GM18507 (cell line): Measurements from ENCODE around the gene TMEM87A.

Experiments used
- DNase-seq: peaks from one replicate; pipeline ENCODE4 v3.0.0; 2011; ENCODE audit warnings: low read depth; ENCODE audit not compliant: insufficient read length; ENCODE audit errors: extremely low spot score
- FAIRE-seq: peaks from 2 replicates; lab custom pipeline; 2011; peaks lifted over from hg19 to GRCh38; lab: Jason Lieb, UNC

Gene TMEM87A

DNA sequence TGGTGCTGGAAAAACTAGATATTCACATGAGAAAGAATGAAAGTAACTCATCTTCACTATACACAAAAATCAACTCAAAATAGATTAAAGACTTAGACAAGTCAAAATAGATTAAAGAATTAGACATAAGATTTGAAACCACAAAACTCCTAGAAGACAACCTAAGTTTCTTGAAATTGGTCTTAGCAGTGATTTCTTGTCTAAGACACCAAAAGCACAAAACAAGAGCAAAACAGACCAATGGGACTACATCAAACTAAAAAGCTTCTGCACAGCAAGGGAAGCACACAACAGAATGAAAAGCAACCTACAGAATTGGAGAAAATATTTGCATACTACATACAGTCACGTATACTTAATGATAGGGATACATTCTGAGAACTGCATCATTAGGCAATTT, 58.6 kb downstream of the TMEM87A start:
- no peak for FAIRE-seq
- DNase-seq = no peak

DNA sequence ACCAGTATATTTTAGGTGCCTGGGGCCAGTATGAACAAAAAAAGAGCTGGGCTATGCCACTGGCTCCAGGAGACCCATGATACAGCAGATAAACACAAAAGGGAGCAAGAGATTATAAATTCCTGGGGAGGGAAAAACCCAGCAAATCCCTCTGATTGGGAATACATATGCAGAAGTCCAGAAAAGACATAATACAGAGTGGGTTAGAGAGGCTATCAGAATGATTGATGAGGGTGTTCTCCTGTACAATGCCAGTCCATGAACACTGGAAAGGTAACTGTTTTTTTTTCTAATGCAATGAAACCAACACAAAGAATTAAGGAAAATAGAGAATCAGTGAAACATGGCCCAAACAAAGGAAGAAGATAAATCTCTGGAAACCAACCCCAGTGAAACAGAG, 59.7 kb downstream of the TMEM87A start:
- DNase-seq (no peak), FAIRE-seq (no peak)

- DNase-seq (no peak), FAIRE-seq (no peak)
Observed at GRCh38 chr15:42210696-42211095, 62.5 kb downstream of the TMEM87A start.

GRCh38 chr15:42207674-42208579, 65.3 kb downstream of the TMEM87A start, which contains the start of gene VPS39:
VPS39 (minus strand) TSS chr15:42208304; CDS start chr15:42208153, 151 bp downstream.
- FAIRE-seq (peak; percentile 94), DNase-seq (peak; percentile 73)

DNA sequence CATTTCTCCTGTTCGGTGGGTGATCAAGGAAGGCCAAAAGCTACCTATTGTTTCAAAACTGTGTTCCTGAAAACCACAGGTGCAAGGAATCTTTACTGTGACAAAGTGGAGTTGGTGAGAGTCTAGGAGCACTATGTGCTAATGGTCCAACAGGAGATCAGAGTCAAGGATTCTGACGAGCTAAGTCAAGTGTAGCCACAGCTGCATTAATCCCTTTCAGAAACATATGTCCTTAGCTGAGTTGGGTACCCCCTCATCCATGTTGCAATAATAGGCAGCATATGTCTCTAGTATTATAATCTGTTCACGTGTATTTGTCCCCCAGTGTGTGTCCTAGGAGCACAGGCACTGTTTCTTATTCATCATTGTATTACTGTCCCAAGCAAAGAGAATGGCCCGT, 66.8 kb downstream of the TMEM87A start:
- FAIRE-seq = no peak
- DNase-seq = no peak

- DNase-seq = no peak
- no peak for FAIRE-seq
Observed at GRCh38 chr15:42203891-42204290, 69.3 kb downstream of the TMEM87A start.

DNA sequence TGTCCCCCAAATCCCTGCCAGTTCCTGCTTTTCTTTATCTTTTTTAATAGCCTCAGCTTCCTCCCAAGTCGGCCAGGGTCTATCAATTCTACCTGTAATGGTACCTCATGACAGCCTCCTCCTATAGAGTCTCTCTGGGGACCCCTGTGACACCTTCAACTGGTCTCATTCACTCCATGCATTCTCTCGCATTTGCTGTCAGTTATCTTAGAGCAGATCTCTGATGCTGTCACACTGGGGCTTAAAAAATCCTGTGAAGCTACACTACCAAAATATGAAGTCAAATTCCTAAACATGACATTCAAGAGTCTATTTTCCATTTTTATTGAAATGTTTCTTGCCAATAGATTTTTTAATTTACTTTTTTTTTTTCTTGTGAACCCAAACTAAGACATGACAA, 70.6 kb downstream of the TMEM87A start:
- no peak for DNase-seq
- no peak for FAIRE-seq

- FAIRE-seq (no peak), DNase-seq (no peak)
Observed at GRCh38 chr15:42201801-42202200, 71.4 kb downstream of the TMEM87A start.

- no peak for DNase-seq
Observed at GRCh38 chr15:42199126-42199525, 74.1 kb downstream of the TMEM87A start.

DNA sequence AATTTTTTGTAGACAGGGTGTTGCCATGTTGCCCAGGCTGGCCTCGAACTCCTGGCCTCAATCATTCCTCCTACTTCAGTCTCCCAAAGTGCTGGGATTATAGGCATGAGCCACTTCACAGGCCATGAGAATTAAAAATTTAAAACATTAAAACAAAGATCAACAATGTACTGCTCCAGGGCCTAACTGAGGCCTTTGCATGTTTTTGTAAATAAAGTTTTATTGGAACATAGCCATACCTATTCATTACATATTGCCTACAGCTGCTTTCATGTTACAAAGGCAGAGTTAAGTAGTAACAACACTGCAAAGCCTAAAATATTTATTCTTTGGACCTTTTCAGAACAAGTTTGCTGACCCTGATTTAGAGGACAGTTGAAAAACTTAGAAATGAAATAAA, 74.7 kb downstream of the TMEM87A start:
- DNase-seq = no peak
- FAIRE-seq = no peak

More at GRCh38 chr15:42199126-42199525, 74.1 kb downstream of the TMEM87A start:
- FAIRE-seq = no peak

- DNase-seq = no peak
- FAIRE-seq = no peak
Observed at GRCh38 chr15:42194513-42194912, 78.7 kb downstream of the TMEM87A start.

GRCh38 chr15:42193383-42193782, 79.8 kb downstream of the TMEM87A start:
- no peak for DNase-seq
- no peak for FAIRE-seq

DNA sequence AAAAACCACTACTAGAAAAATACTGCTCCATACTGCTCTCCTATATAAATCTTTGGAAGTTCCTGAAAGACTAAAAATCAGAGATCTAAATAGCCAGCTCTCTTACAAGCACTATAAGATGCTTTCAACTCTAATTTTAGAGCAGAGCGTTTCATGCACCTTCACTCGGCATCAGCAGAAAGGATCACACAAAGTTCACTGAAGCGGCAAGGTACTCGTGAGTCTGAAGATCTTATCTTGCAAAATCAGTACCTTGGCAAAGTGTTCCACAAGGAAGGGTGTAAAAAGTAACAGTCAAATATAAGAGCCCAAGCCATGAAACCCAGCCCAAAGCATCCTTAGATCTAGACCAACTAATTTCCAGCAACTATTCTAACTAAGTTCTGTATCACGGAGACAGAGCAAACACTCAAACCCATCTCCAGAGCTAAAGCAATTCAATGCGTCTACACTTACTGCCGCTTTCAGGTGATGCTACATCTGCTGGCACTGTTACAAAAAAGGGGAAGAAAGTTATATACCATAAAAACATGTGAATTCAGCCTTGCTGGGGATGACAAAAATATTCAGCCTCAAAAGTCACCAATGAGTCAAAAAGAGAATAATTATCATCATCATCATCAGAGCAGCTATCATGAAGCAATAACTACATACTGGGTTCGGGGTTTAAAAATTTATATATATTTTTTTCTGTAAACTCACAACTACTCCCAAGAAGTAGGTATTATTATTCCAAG, 81.5 kb downstream of the TMEM87A start:
- FAIRE-seq = no peak
- no peak for DNase-seq

GRCh38 chr15:42190370-42190769, 82.9 kb downstream of the TMEM87A start:
- DNase-seq (no peak), FAIRE-seq (no peak)

GRCh38 chr15:42185801-42186200, 87.4 kb downstream of the TMEM87A start:
- no peak for FAIRE-seq

DNA sequence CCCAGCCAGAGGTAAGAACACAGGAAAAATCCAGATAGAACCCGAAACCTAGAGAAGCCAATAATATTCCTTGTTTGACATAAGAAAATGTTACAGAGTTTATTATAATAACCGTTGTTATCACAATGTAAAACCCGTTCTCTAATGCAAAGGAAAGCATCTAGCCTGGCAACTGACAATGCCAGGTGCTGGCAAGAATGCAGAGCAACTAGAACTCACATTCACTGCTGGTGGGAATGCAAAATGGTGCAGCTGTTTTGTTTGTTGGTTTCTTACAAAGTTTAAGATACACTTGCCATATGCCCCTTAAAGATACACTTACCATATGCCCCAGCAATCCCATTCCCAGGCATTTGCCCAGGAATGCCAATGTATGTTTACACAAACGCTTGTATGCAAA, 88.5 kb downstream of the TMEM87A start:
- FAIRE-seq (no peak), DNase-seq (no peak)

More at GRCh38 chr15:42185801-42186200, 87.4 kb downstream of the TMEM87A start:
- no peak for DNase-seq

DNA sequence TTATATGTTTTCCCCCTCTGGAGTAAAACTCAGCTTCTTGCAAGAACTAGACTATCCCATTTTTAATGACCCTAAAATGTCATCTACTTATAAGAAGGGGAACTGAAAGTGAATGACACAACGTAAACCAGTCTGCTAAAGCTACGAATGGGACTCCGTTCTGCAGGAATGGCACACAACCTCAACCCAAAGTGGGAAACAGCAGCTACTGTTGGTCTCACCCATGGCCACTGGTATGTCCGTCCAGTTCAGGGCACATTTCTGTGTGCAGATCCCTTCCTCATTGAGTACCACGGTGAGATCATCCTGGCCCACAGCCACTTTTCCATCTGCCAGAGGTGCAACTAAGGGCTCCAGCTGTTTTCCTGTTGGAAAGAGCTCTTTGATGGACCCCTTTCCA, 88.9 kb downstream of the TMEM87A start:
- no peak for DNase-seq
- FAIRE-seq = no peak

DNA sequence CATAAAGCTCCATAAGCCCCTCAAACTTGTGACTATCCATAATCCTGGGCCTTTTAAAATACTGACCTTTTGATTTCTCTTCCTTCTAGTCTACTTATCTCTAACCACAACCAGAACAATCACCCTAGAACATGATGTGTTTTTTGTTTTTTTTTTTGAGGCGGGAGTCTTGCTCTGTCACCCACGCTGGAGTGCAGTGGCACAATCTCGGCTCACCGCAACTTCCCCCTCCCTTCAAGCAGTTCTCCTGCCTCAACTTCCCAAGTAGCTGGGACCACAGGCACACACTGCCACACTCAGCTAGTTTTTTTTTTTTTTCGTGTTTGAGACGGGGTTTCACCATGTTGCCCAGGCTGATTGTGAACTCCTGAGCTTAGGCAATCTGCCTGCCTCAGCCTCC, 90.3 kb downstream of the TMEM87A start:
- DNase-seq (no peak), FAIRE-seq (no peak)

- FAIRE-seq (no peak), DNase-seq (no peak)
Observed at GRCh38 chr15:42182328-42182886, 90.8 kb downstream of the TMEM87A start.

DNA sequence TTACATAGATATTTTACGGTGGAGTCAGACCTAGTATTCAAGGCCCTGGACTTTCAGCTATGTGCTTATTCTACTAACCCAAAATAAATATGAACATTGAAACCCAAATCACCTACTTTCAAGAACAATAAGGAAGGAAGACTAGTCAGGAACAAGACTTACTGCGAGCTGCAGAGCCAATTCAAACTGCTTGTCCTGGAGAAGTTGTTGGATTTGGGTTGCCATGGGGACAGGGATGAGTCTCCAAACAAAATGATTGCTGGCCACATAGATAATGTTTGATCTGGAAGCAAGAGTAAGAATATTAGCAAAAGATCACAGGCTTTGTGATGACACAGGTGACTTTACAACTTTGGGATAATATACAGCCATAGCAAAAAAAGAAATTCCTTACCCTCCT, 95.2 kb downstream of the TMEM87A start:
- FAIRE-seq (no peak), DNase-seq (no peak)
